A549 (cell line): Measurements from ENCODE around the gene CISTR. TPM values are rescaled to one million over a fixed set of nuclear protein-coding genes. Genes with fewer than 3 reads are reported as not detected.

ENCODE experiments used
- ATAC-seq, 2 experiments: fragments of 200-7000 bp in 1 of 2; fragments of >200 bp in 1 of 2; cut with Nextera tagmentation in 1 of 2; cut with Tn5 transposase in 1 of 2; 3 replicates each; pipeline versions ENCODE4 v1.8.0 to v1.9.1; 2018 to 2020; ENCODE audit warnings: mild to moderate bottlenecking in 1 of 2, moderate library complexity in 1 of 2
- CTCF ChIA-PET: fragments of 300-600 bp; sonication (Branson Sonifier 250); formaldehyde crosslinking; extraction: SDS; loops from one replicate; lab custom pipeline; 2021; ENCODE audit warnings: antibody characterized with exemption, inconsistent platforms; lab: Yijun Ruan, JAX
- POLR2A ChIA-PET: fragments of 350-600 bp; formaldehyde crosslinking; extraction: SDS; loops from one replicate; lab custom pipeline; 2021; ENCODE audit warnings: antibody characterized with exemption, inconsistent platforms; lab: Yijun Ruan, JAX
- DNase-seq, 2 experiments: peaks; one replicate each; pipeline versions ENCODE4 v3.0.0 to v3.0.0-alpha.2; 2011 to 2016; ENCODE audit warnings: low read depth in 1 of 2, low spot score in 1 of 2
- FAIRE-seq: peaks from 2 replicates; lab custom pipeline; 2011; peaks lifted over from hg19 to GRCh38; lab: Jason Lieb, UNC
- H3K27ac ChIP-seq, 2 experiments: fragments of >200 bp; sonication (Bioruptor Twin); formaldehyde crosslinking; 3 replicates each; pipeline ENCODE4 v1.5.1; 2016 to 2017
- H3K4me1 ChIP-seq: fragments of >200 bp; sonication (Bioruptor Twin); formaldehyde crosslinking; 3 replicates; pipeline ENCODE4 v1.6.1; 2016
- H3K4me2 ChIP-seq: fragments of >200 bp; sonication (Bioruptor Twin); formaldehyde crosslinking; 3 replicates; pipeline ENCODE4 v1.6.1; 2016
- H3K4me3 ChIP-seq: fragments of >200 bp; sonication (Bioruptor Twin); formaldehyde crosslinking; 3 replicates; pipeline ENCODE4 v1.5.1; 2016
- H3K9me3 ChIP-seq: fragments of >200 bp; sonication (Bioruptor Twin); formaldehyde crosslinking; 3 replicates; pipeline ENCODE4 v1.6.1; 2016
- CBX2 ChIP-seq: fragments of 200-600 bp; sonication (generic); IDR thresholded peaks from 2 replicates; pipeline ENCODE4 v1.6.1; 2016; ENCODE audit warnings: low read depth, mild to moderate bottlenecking, borderline replicate concordance
- EHMT2 ChIP-seq: fragments of 200-600 bp; sonication (generic); IDR thresholded peaks from 2 replicates; pipeline ENCODE4 v1.6.1; 2016; ENCODE audit warnings: antibody characterized with exemption, low read depth, mild to moderate bottlenecking, moderate library complexity
- EP300 ChIP-seq, 2 experiments: fragments of >200 bp; sonication (Bioruptor Twin); formaldehyde crosslinking; IDR thresholded peaks; 2 replicates in 1 of 2; 3 replicates in 1 of 2; pipeline ENCODE4 v1.6.1; 2016 to 2017
- ESRRA ChIP-seq: fragments of 150-350 bp; IDR thresholded peaks from 2 replicates; pipeline ENCODE4 v1.6.1; 2014; ENCODE audit warnings: mild to moderate bottlenecking, low read length, borderline replicate concordance
- FOSB ChIP-seq: fragments of 250-450 bp; sonication (Bioruptor Pico); IDR thresholded peaks from 2 replicates; pipeline ENCODE4 v1.5.0; 2020; ENCODE audit warnings: mild to moderate bottlenecking, moderate library complexity
- FOSL2 ChIP-seq, 2 experiments: fragments of 450-650 bp in 1 of 2; fragments of >200 bp in 1 of 2; sonication (Bioruptor Twin) in 1 of 2; formaldehyde crosslinking; IDR thresholded peaks; 2 replicates each; pipeline versions ENCODE4 v1.5.0 to v1.6.1; 2016 to 2020; ENCODE audit warnings: mild to moderate bottlenecking in 1 of 2, moderate library complexity in 1 of 2
- HDAC2 ChIP-seq: fragments of 200-600 bp; sonication (generic); IDR thresholded peaks from 2 replicates; pipeline ENCODE4 v1.6.1; 2016
- HOXA7 ChIP-seq: fragments of 250-450 bp; sonication (Bioruptor Pico); IDR thresholded peaks from 2 replicates; pipeline ENCODE4 v1.5.0; 2020; ENCODE audit warnings: mild to moderate bottlenecking, moderate library complexity
- HOXB13 ChIP-seq: fragments of 250-450 bp; sonication (Bioruptor Pico); IDR thresholded peaks from 2 replicates; pipeline ENCODE4 v1.5.0; 2020; ENCODE audit warnings: low read depth, mild to moderate bottlenecking, moderate library complexity
- HOXB5 ChIP-seq: fragments of 250-450 bp; sonication (Bioruptor Pico); IDR thresholded peaks from 2 replicates; pipeline ENCODE4 v1.5.0; 2020; ENCODE audit warnings: mild to moderate bottlenecking, moderate library complexity
- JUN ChIP-seq, 2 experiments: fragments of >200 bp; sonication (Bioruptor Twin); formaldehyde crosslinking; IDR thresholded peaks; 2 replicates in 1 of 2; 3 replicates in 1 of 2; pipeline ENCODE4 v1.6.1; 2016 to 2017
- JUNB ChIP-seq: fragments of >200 bp; sonication (Bioruptor Twin); formaldehyde crosslinking; IDR thresholded peaks from 2 replicates; pipeline ENCODE4 v1.6.1; 2016
- MAFK ChIP-seq: fragments of 450-650 bp; IDR thresholded peaks from 2 replicates; pipeline ENCODE4 v1.6.1; 2014; ENCODE audit not compliant: partially characterized antibody
- PHF8 ChIP-seq: fragments of 200-600 bp; sonication (generic); IDR thresholded peaks from 2 replicates; pipeline ENCODE4 v1.6.1; 2016; ENCODE audit warnings: low read depth, mild to moderate bottlenecking, antibody characterized with exemption, moderate library complexity, borderline replicate concordance
- RNF2 ChIP-seq: fragments of 200-600 bp; sonication (generic); IDR thresholded peaks from 2 replicates; pipeline ENCODE4 v1.6.1; 2016; ENCODE audit warnings: low read depth, mild to moderate bottlenecking, antibody characterized with exemption, moderate library complexity, borderline replicate concordance
- SMC3 ChIP-seq: fragments of >200 bp; sonication (Bioruptor Twin); formaldehyde crosslinking; IDR thresholded peaks from 3 replicates; pipeline ENCODE4 v1.6.1; 2018; ENCODE audit warnings: inconsistent platforms
- SREBF2 ChIP-seq: fragments of 450-650 bp; IDR thresholded peaks from 2 replicates; pipeline ENCODE4 v1.6.1; 2014; ENCODE audit warnings: mild to moderate bottlenecking, moderate library complexity
- TFCP2L1 ChIP-seq: fragments of 250-450 bp; sonication (Bioruptor Pico); IDR thresholded peaks from 2 replicates; pipeline ENCODE4 v1.5.0; 2021; ENCODE audit warnings: mild to moderate bottlenecking
- ZC3H11A ChIP-seq: fragments of 450-650 bp; IDR thresholded peaks from 2 replicates; pipeline ENCODE4 v1.6.1; 2014; ENCODE audit warnings: antibody characterized with exemption, mild to moderate bottlenecking
- ZNF302 ChIP-seq: fragments of 250-450 bp; sonication (Bioruptor Pico); IDR thresholded peaks from 2 replicates; pipeline ENCODE4 v1.9.0; 2021; ENCODE audit warnings: inconsistent platforms, mild to moderate bottlenecking, moderate library complexity
- WGBS: methylation state at CpG from one replicate; pipeline ENCODE4 v1.1.6; 2017; ENCODE audit errors: missing lambda C conversion rate; 5-methylcytosine and 5-hydroxymethylcytosine counted together
- polyA plus RNA-seq, 4 experiments: library from polyadenylated mRNA; depleted of rRNA in 3 of 4; stranded (reverse); fragments of >200 nt; fragmentation: RNase III in 1 of 4; extraction: RNeasy Plus Mini Kit Qiagen cat#74134 plus additional on column Dnase treatment in 1 of 4; gene quantifications; 2 replicates in 3 of 4; 3 replicates in 1 of 4; pipeline ENCODE4 v1.2.3, GENCODE V29; 2011 to 2017
- TF ChIP-seq, protein P1 (sequence below): fragments of >200 bp; sonication (Bioruptor Twin); formaldehyde crosslinking; IDR thresholded peaks from 3 replicates; pipeline ENCODE4 v1.6.1; 2016
- TF ChIP-seq, protein P2 (sequence below): fragments of 150-350 bp; IDR thresholded peaks from 2 replicates; pipeline ENCODE4 v1.6.1; 2014; ENCODE audit warnings: low read depth, mild to moderate bottlenecking, low read length
- TF ChIP-seq, protein P3 (sequence below): fragments of >200 bp; sonication (Bioruptor Twin); formaldehyde crosslinking; IDR thresholded peaks from 2 replicates; pipeline ENCODE4 v1.6.1; 2016
- TF ChIP-seq, protein P4 (sequence below): fragments of >200 bp; sonication (Bioruptor Twin); formaldehyde crosslinking; IDR thresholded peaks from 3 replicates; pipeline ENCODE4 v1.5.1; 2016

The CISTR gene
- polyA plus RNA-seq, 2 of the 4 experiments (the other 2 are of a cell fraction): not detected

DNA sequence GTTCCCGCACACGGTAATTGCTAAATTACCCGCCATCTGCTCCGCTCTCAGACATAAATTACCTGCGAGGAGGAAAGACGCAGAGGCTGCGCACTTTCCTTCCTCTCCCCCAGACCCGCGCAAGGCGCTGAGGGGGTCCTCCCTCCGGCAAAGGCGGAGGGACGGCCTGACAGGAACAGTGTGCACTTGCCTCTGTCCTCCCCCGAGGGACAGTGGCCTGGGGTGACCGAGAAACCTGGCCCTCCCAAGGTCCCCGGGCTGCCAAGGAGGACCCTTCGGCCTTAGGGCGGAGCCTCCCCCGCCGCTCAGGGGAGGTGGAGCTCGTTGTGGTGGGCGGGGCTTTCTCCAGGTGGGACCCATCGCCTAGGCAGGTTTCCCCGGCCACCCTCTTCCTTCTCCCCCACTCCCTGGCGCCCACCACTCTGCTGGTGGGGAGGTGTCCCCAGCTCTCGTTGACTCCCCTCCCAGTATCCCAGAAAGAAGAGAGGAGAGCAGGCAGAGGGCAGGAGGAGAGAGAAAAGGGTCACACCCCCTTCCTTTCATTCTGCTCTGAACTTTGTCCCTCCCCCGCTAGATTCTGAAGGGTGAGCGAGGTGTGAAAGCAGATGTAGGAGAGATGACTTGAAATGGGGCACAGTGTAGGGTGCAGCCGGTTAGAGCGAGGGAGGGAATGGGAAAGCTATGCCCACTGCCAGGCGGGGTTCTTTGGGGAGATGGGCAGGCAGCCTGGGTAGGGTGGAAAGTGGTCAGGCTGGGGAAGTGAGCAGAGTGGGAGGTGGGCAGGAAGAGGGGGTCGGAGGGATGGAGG is 13.2 kb downstream of the CISTR start:
- ChIA-PET CTCF (interaction anchor here (1.0 to 24.8 kb wide), 4 partner anchors 8 to 35 kb away, joined by 3 to 833 read pairs (median 102); partner anchors contain the start of genes CALCOCO1 and CISTR), POLR2A (no interaction called here)
- no peak for TF ChIP-seq SMC3
- no peak for TF ChIP-seq ZNF302 (CRISPR knock-in tag)
- no peak for TF ChIP-seq HDAC2
- no peak for TF ChIP-seq ESRRA
- TF ChIP-seq, protein P1, sequence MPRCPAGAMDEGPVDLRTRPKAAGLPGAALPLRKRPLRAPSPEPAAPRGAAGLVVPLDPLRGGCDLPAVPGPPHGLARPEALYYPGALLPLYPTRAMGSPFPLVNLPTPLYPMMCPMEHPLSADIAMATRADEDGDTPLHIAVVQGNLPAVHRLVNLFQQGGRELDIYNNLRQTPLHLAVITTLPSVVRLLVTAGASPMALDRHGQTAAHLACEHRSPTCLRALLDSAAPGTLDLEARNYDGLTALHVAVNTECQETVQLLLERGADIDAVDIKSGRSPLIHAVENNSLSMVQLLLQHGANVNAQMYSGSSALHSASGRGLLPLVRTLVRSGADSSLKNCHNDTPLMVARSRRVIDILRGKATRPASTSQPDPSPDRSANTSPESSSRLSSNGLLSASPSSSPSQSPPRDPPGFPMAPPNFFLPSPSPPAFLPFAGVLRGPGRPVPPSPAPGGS: no peak
- no peak for TF ChIP-seq CBX2
- TF ChIP-seq MAFK: no peak
- WGBS: 56% methylated on average over 32 of the region's 32 CpGs
- Histone ChIP-seq H3K4me3 (no peak overlapping the region), H3K4me2 (no peak overlapping the region), H3K27ac (no peak overlapping the region), H3K4me1 (no peaks in the 10 kb centered on the region), H3K9me3 (no peaks in the 10 kb centered on the region)
- ATAC-seq (no peak), DNase-seq (no peak), FAIRE-seq (no peak)

DNA sequence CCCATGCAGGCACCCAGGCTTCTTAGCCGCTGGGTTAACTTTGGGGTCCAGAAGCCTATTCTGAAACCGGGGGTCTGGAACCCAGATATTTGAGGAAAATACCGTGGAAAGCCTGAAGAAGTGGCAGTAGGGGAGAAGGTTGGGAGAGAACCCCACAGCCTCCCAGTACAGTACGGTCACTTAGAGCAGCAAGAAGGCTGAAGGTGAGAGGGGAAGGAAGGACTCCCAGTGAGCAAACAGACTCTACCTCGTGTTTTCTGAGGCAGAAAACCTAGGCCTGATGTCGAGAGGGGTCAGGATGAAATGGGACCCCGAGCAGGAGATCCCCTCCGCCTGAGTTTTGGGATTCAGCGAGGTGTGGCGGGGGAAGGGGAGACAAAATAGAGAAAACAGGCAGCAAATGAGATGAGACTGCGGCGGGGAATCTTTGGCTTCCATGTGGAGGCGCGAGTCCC is 13.8 kb downstream of the CISTR start:
- TF ChIP-seq, protein P1: no peak
- TF ChIP-seq PHF8 (no peak), ZC3H11A (no peak), TFCP2L1 (CRISPR knock-in tag) (no peak), HDAC2 (no peak), EHMT2 (no peak), HOXB5 (no peak), FOSB (CRISPR knock-in tag) (no peak), HOXA7 (CRISPR knock-in tag) (no peak), FOSL2 (IDR thresholded peaks at IDR 0.05) (no peak), FOSL2 (CRISPR knock-in tag; IDR thresholded peaks at IDR 0.05) (no peak), EP300 (IDR thresholded peaks at IDR 0.05) (no peak), JUN (IDR thresholded peaks at IDR 0.05) (no peak), JUNB (no peak), CBX2 (no peak), RNF2 (no peak), SREBF2 (no peak), HOXB13 (CRISPR knock-in tag) (no peak)
- TF ChIP-seq, protein P2, sequence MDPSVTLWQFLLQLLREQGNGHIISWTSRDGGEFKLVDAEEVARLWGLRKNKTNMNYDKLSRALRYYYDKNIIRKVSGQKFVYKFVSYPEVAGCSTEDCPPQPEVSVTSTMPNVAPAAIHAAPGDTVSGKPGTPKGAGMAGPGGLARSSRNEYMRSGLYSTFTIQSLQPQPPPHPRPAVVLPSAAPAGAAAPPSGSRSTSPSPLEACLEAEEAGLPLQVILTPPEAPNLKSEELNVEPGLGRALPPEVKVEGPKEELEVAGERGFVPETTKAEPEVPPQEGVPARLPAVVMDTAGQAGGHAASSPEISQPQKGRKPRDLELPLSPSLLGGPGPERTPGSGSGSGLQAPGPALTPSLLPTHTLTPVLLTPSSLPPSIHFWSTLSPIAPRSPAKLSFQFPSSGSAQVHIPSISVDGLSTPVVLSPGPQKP: no peak
- TF ChIP-seq, protein P3, sequence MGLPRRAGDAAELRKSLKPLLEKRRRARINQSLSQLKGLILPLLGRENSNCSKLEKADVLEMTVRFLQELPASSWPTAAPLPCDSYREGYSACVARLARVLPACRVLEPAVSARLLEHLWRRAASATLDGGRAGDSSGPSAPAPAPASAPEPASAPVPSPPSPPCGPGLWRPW: no peak
- TF ChIP-seq, protein P4, sequence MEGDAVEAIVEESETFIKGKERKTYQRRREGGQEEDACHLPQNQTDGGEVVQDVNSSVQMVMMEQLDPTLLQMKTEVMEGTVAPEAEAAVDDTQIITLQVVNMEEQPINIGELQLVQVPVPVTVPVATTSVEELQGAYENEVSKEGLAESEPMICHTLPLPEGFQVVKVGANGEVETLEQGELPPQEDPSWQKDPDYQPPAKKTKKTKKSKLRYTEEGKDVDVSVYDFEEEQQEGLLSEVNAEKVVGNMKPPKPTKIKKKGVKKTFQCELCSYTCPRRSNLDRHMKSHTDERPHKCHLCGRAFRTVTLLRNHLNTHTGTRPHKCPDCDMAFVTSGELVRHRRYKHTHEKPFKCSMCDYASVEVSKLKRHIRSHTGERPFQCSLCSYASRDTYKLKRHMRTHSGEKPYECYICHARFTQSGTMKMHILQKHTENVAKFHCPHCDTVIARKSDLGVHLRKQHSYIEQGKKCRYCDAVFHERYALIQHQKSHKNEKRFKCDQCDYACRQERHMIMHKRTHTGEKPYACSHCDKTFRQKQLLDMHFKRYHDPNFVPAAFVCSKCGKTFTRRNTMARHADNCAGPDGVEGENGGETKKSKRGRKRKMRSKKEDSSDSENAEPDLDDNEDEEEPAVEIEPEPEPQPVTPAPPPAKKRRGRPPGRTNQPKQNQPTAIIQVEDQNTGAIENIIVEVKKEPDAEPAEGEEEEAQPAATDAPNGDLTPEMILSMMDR: no peak
- Histone ChIP-seq H3K9me3 (no peaks in the 10 kb centered on the region), H3K4me2 (no peak overlapping the region), H3K4me3 (no peak overlapping the region), H3K27ac (no peak overlapping the region), H3K4me1 (no peaks in the 10 kb centered on the region)
- 63% methylated on average over 14 of the region's 14 CpGs for WGBS
- FAIRE-seq (no peak), ATAC-seq (no peak), DNase-seq (no peak)
- CTCF ChIA-PET: interaction anchor here (0.6 to 24.8 kb wide), 6 partner anchors 7 to 481 kb away, joined by 3 to 833 read pairs (median 10); partner anchors contain the start of gene CALCOCO1
- POLR2A ChIA-PET: no interaction called here
